Esophagus mucosa (tissue), 1 donor: ENCODE measurements around the gene CDYL. TPM values are rescaled to one million over a fixed set of nuclear protein-coding genes. Genes with fewer than 3 reads are reported as not detected.
"Not testable (repeated sequence)": the region's sequence is repeated elsewhere in the genome, so short reads cannot be mapped to it uniquely, and the experiment has no call there.

Experiments
- ATAC-seq: fragments of 200-7000 bp; cut with Tn5 transposase; one replicate; pipeline ENCODE4 v1.9.1; 2020
- total RNA-seq: library from RNA; stranded (reverse); gene quantifications from one replicate; pipeline ENCODE4 v1.2.4, GENCODE V29; 2023
- donor health status: DM: yes; HTN: yes; CAD: no.

Gene CDYL
- total RNA-seq, 1 donor from 2014 or later: 31.0 TPM

DNA sequence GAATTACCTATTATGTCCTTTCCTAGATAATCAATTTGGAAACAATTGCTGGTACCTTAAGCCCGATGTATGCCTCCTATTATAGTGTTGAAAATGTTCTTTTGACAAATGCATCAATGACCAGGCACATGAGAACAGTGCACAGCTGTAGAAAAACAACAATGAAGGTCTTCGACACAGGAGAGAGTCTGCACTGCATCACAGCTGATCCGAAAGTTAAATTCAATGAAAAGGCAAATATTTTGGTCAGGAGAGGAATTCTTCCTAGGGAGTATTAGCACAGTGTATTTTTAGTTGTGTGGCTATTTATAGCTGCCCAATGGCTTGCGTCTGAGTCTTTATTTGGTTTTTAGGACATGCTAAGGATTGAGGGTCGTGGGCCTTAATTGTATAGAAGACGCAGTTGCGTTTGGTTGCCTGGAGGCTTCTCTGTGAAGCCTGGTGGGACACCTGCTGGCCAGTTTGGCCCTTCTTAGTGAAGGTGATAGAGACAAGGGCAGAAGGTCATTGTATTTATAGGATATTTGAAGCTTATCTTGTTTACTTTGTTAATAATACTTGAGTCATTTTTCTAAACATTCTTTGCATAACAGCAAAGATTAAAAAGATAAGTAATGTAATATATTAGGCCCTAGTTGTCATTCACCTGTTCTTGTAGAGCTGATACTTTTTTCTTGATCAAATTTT, 72.3 kb downstream of the CDYL start:
- no peak for ATAC-seq

DNA sequence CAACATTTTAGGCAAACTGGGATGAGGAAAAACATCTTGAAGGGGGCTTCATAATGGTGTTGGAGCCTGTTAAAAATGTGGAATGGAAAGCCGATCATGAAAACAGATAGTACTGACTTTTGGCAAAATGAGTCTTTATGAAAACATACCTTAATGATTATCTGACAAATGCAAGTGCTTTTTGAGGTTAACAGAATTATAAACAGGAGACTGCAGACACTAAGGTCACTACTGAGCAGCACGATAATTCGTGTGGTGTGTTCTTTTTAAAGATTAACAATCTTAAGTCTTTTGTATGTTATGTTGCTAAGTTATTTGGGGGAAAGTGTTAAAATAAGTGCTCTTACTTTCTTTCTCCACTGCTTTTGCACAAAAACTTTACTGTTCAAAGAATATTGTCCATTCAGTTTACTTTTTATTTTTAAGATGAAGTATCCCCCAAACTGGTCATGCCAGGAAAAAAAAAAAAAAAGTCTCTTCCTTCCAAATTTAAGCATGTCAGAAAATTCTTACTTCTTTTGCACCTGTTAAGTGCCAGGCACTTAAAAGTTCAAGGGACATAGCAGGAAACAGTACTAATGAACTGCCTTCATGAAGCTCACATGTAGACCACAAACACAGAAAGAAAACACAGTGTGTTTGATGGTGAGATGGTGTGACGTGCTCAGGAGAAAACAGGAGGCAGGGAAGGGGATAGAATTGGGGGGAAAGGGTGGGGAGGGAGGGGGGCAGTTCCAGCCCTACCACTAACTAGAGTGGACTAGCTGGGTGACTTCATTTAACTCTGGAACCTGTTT, 73.2 kb downstream of the CDYL start:
- no peak for ATAC-seq

DNA sequence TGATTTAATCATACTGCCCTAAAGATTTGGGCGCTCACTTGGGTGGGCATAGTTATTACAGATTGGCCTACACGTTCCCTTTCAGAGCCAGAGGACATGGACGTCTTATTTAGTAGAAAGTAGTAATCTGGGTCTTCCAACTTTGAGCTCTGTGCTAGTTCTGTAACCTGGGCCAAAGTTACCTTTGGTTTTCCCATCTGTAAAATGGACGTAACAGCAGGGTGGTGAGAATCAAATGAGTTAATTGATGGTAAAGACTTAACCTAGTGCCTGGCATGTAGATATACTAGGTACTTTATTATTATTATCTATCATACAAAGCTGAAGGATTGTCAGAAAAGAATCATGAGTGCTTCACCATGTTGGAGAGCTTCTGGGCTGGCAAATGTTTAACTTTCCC, 74.8 kb downstream of the CDYL start:
- no peak for ATAC-seq

DNA sequence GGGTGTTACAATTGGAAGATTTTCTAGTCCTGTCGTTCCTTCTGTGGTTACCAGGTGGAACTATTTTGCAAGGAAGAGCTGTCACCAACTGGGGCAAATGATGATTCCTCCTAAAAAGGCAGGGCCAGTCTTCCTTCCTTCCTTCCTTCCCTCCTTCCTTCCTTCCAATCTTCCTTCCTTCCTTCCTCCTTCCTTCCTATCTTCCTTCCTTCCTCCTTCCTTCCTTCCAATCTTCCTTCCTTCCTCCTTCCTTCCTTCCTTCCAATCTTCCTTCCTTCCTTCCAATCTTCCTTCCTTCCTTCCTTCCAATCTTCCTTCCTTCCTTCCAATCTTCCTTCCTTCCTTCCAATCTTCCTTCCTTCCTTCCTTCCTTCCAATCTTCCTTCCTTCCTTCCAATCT, 76.0 kb downstream of the CDYL start:
- not testable (repeated sequence) for ATAC-seq

DNA sequence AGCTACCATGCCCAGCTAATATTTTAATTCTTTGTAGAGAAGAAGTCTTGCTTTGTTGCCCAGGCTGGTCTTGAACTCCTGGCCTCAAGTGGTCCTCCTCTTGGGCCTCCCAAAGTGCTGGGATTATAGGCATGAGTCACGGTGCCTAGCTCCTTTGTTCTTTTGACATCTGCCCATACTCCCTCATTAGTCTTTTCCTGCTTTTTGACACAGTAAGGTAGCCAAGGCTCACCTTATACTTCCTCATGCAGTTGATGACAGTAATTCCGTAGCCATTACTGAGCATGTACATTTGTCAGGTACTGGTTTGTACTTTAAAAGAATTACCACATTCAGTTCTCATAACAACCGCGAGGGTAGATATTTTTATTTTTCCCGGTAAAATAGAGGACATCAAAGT, 76.7 kb downstream of the CDYL start:
- peak; percentile 64 for ATAC-seq

DNA sequence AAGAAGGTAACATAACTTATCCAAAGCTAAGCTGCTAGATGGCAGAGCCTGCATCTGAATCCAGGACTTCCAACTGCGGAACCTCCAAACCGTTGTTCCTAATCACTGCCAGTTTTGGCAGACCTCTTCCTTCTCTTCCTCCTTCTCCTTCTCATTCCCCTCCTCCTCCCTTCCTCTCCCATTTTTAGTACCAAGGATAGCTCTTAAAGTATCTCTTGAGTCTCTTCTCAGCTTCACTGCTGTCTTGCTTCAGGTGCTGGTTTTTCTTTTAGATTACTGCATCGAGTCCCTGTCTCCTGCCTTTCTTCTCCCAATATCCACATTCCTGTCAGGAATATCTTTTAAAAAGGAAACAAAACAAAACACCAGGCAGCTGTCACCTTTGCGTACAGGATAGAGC, 77.1 kb downstream of the CDYL start:
- no peak for ATAC-seq

DNA sequence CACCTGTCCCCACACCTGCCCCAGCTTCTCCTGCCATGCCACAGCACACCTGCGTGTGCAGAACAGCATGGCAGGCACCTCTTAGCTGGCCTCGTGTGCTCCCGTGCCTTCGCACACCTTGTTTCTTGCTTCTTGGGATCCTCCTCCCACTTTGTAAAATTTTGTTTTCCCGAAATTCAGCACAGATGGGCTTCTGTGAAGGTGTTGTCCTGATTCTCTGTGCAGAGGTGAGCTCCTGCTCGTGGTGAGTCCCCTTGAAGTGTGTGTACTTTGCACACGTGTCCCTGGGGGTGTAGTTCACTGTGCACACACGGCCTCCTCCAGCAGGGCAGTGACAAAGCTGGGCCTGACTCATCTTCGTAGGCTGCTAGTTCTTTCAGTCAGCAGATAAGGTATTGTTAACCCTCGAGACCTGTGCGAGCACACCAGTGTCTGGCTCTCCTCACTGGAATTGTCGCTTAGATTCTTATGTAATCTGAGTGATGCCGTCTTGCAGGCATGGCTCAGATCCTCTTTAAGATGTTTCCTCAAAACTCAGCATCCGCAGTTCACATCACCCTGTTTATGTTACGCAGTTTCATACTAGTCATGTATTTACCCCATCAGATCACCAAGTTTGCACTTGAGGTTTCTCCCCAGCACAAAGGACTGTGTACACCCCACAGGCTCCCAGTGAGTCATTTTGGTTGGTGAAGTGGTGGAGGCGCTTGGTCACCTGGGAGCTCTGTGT, 77.7 kb downstream of the CDYL start:
- ATAC-seq: peak; percentile 78

DNA sequence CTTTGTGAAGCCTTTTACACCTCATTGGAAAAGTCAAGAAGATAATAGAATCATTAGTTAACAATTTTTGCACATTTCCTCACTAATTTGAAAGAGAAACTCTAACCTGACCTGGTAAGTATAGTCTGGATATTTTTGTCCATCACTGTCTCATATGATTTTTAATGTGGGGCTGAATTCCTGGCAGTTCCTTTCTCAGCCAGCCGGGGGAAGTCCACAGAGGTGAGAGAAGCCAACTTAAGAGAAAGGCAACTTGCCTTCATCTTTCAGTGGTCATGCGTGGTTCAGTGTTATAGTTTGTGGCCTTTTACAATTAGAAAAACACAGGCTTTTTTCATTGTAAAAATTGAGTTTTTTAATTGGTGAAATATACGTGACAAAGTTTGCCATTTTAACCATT, 80.6 kb downstream of the CDYL start:
- ATAC-seq: no peak

DNA sequence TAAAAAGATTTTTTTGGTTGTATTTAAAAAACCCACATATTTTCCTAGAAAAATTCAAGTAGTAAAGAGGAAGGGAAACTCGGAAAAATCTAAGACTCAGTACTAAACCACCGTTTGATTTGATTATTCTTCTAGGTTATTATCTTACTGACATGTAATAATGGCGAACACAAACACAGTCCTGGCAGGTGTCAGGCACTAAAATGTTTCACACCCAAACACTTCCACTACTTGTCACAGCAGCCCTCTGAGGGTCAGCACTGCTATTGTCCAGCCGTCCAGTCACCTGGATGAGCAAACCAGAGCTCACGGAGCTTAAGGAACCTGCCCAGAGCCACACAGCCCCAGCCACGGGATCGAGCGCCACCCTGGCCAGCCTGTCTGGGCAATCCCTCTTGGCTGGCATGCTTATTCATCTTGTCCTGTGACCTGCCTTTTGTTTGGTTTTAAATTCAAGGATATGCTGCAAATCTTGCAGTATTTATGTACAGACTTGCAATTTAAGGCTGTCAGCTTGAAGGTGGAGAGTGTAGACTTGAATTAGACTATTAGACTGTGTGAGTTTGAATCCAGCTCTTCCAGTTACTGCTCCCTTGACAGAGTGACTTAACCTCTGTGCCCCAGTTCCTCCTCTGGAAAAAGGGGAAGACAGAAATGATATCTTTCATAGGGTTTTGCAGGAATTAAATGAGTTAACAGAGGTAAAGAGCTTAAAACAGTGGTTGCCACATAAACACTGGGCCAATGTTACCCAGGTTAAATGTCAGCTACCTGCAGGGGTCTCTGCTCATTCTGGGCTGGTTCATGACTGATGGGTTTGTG, 82.2 kb downstream of the CDYL start:
- peak; percentile 74 for ATAC-seq

DNA sequence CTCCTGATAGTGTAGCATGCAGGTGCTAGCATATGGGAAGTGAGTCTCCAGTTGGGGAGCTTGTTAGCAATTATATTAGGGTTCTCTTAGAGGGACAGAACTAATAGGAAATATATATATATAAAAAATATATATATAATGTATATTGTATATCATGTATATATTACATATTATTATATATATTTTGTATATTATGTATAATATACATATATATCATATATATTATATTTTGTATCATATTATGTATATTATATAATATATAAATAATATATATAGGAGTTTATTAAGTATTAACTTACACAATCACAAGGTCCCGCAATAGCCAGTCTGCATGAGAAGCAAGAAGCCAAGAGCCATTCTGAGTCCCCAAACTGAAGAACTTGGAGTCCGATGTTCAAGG, 84.2 kb downstream of the CDYL start:
- no peak for ATAC-seq

DNA sequence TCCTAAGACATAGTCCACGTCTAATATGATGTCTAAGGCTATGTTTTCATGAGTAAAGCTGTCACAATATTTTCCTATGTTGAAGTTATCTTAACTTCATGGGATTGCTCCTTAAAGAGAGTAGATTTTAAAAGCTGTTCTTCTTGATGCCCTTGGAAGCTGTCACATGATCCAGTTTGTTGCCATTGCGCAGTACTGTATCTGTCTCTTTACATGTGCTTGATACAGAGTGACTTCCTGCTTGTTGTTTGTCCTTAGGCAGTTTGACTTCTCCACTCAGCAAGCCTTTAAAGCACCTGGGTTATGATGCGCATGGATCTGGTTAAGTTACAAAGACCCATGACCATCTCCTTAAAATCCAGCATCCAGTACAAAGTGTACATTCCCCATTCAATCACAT, 85.4 kb downstream of the CDYL start:
- ATAC-seq: no peak

DNA sequence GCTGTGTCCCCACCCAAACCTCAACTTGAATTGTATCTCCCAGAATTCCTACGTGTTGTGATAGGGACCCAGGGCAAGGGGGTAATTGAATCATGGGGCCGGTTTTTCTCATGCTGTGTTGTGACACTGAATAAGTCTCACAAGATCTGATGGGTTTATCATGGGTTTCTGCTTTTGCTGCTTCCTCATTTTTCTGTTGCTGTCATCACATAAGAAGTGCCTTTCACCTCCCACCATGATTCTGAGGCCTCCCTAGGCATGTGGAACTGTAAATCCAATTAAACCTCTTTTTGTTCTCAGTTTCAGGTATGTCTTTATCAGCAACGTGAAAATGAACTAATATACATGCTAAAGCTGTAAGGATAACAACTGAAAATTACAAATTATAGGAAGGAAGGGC, 88.3 kb downstream of the CDYL start:
- ATAC-seq: no peak

DNA sequence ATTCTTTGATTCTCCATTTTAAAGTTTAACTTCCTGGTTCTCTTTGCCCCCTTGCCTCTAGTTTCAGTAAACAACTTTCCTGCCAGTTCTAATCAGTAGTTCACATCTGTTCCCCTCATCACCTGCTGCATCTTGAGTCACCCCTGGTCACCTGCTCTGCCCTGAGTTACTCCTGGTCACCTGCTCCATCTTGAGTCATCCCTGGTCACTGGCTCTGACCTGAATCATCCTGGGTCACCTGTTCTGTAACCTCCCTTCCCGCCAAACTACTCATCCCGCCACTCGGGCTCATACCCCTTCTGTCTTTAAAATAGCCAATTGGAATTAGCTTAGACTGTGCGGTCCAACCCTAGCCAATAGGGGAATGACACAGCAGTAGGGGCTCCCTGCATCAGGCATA, 88.8 kb downstream of the CDYL start:
- ATAC-seq: peak; percentile 87

DNA sequence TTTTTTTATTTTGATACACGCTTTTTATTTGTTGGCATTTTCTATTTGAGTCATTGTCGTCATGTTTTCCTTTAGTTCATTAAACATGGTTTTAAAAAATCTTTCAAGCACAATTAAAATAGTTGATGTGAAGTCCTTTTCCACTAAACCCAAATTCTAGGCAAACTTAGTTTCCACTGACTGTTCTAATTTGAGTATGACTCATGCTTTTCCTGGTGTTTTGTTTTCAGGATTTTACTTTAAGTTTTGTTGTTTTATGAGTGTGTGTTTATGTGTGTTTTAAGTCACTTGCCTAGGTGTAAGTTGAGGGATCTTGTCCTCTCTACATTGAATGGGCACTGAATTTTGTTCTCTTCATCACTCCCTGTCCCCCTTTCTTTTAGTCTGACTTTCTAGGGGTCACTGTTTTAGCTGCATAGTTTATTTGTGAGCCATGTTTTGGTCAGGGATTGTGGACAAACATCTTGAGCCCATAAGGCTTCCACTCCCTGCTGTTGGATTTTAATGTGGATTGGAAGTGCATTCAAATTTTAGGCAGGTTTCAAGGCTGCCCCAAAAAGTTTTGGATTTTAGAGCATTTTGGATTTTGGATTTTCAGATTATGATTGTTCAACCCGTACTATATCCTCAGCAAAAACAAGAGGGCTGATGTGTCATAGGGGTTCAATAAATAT, 94.8 kb downstream of the CDYL start:
- no peak for ATAC-seq

DNA sequence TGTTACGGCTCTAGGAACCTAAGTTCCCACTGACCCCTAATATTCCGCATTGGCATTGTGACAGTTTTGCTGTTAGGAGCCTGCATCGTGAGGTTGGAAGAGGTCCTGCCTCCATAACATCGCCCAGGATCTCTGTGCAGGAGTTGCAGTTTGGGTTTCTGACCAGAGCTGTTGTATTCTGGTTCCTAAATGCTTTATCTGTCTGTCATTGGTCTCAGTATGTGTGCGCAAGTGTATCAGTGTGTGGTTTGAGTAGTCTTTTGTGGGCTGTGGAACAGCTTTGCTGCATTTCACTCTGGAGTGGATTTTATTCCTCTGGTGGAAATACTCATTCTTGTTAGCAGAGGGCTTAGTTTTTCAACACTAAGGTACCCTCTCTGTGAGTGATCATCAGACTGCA, 95.6 kb downstream of the CDYL start:
- ATAC-seq: no peak

DNA sequence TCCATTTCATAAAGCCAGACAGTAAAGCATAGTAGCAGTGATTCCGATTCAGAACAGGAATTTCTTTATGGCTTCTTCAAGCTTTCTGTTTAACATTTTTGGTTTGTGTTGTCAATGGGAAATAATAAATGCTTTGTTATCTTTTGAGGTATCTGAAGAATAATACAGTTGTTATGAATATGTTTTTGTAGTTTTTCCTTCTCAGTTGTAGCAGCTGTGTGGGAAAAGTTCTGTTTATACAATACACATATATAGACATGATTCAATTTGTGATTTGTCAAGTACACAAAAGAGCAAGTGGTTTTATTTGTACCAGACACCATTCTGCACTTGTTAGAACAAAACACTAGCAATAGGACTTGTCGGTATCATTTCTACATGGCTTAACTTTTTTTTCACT, 96.6 kb downstream of the CDYL start:
- ATAC-seq: no peak

DNA sequence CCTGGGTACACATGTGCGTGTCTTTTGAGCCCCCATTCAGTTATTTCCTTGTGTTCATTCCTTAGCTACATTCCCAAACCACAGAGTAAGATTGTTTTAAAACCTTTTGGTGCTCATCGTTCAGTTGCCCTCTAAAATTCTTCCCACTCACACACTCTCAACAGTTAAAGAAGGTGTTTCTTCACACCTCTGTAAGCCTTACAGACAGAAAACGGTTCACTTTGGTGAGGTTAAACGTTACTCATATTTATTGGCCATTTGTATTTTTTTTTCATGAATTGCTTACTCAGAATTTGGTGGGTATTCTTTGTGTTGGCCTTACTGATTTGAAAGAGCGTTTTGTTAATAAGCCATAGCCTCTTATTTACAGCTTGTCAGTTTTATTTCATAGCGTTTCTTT, 97.7 kb downstream of the CDYL start:
- no peak for ATAC-seq

DNA sequence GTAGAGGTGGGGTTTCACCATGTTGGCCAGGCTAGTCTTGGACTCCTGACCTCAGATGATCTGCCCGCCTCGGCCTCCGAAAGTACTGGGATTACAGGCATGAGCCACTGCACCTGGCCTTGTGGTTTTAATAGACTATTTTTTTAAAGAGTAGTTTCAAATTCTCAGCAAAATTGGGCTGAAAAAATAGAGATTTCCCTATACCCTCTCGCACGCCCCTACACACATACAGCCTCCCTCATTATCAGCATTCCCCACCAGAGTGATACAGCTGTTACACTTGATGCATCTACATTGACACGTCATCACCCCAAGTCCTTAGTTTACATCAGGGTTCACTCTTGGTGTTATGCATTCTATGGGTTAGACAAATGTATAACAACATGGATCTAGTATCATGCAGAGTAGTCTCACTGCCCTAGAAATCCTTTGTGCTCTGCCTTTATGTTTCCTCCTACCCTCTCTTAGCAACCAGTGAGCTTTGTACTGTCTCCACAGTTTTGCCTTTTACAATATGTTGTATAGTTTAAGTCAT, 103.6 kb downstream of the CDYL start:
- ATAC-seq: no peak

DNA sequence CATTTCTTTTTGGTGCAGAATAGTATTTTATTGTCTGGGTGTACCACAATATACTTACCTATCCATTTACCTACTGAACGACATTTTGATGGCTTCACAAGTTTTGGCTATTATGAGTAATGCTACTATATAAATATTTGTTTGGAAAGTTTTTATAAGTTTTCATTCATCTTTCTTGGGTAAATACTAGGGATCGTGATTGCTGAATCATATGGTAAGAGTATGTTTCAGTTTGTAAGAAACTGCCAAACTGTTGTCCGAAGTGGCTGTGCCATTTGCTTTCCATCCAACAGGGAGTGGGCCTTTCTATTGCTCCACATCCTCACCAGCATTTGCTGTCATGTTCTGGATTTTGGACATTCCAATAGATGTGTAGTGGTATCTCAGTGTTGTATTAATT, 104.2 kb downstream of the CDYL start:
- ATAC-seq: no peak

DNA sequence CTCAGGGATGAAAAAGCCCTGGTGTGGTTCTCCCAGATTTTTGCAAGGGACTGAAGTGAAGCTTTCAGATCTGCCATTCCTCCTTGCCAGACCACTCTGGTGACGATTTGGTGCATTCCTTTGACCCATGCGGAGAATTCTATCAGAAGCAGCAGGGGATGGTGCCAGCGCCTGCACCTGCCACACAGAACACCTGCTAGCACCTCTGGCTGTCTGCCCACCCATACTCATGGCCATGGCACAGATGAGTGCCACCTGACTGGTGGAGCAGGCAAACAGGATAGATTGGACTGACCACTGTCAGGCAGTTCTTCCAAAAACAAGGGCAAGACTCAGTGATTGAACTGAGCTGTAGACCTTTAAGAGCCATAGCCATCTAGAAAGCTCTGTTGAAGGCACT, 107.1 kb downstream of the CDYL start:
- ATAC-seq: no peak

DNA sequence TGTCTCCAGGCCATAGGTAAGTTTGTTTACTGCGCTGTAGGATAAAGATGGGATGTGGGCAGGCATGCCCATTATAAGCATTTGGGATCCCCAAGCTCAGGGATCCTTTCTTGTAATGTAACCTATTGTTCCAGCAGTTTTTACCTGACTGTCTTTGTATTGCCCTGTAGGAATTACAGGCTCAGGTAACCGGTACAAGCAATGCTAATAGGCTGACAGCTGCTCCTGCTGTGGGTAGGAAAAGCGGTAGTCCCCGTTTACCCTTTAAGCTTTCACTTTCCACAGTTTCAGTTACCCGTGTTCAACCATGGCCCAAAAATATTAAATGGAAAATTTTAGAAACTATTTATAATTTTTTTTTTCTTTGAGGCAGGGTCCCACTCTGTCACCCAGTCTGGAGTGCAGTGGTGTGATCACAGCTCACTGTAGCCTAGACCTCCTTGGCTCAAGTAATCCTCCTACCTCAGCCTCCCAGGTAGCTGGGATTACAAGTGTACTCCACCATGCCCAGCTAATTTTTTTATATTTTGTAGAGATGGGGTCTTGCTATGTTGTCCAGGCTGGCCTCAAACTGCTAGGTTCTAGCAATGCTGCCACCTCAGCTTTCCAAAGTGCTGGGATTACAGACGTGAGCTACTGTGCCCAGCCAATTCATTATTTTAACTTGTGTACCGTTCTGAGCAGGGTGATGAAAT, 108.6 kb downstream of the CDYL start:
- ATAC-seq: no peak
